Lower leg skin (tissue), 4 donors: Measurements from ENCODE around the gene AOPEP. TPM values are rescaled to one million over a fixed set of nuclear protein-coding genes. Genes with fewer than 3 reads are reported as not detected.

Source experiments
- DNase-seq, 2 donors: peaks; one replicate each; pipeline ENCODE4 v3.0.0-alpha.2; 2019; ENCODE audit warnings: low spot score in 2 of 2
- H3K4me3 ChIP-seq: fragments of 200-600 bp; sonication (generic); 2 replicates; pipeline ENCODE4 v1.5.1; 2017; ENCODE audit warnings: mild to moderate bottlenecking, low read depth; ENCODE audit not compliant: poor library complexity, severe bottlenecking
- POLR2A ChIP-seq, 2 donors: fragments of 450-650 bp; IDR thresholded peaks; one replicate each; pipeline ENCODE4 v1.6.1; 2016 to 2017; ENCODE audit warnings: antibody characterized with exemption in 2 of 2, mild to moderate bottlenecking in 1 of 2, moderate library complexity in 1 of 2
- WGBS, 2 donors: methylation state at CpG; one replicate each; pipeline ENCODE4 v1.1.5; 2018; 5-methylcytosine and 5-hydroxymethylcytosine counted together
- intact Hi-C: fragments of 100-400 bp; cut with DNase I; formaldehyde crosslinking; loops from one replicate; pipeline ENCODE4 v1.15.0; 2023; ENCODE audit warnings: low total_unique reads
- total RNA-seq, 4 donors: library from RNA; depleted of rRNA; stranded (reverse); fragments of >200 nt; gene quantifications; one replicate each; pipeline ENCODE4 v1.1.0, GENCODE V29; 2016
- TF ChIP-seq, protein P1 (sequence below), 3 donors: fragments of 450-650 bp; IDR thresholded peaks; one replicate each; pipeline ENCODE4 v1.5.1; 2016; ENCODE audit warnings: antibody characterized with exemption in 3 of 3, mild to moderate bottlenecking in 3 of 3, moderate library complexity in 2 of 3

The AOPEP gene
- total RNA-seq, 4 donors from 2014 or later: 66.3 to 136 (median 118) TPM

DNA sequence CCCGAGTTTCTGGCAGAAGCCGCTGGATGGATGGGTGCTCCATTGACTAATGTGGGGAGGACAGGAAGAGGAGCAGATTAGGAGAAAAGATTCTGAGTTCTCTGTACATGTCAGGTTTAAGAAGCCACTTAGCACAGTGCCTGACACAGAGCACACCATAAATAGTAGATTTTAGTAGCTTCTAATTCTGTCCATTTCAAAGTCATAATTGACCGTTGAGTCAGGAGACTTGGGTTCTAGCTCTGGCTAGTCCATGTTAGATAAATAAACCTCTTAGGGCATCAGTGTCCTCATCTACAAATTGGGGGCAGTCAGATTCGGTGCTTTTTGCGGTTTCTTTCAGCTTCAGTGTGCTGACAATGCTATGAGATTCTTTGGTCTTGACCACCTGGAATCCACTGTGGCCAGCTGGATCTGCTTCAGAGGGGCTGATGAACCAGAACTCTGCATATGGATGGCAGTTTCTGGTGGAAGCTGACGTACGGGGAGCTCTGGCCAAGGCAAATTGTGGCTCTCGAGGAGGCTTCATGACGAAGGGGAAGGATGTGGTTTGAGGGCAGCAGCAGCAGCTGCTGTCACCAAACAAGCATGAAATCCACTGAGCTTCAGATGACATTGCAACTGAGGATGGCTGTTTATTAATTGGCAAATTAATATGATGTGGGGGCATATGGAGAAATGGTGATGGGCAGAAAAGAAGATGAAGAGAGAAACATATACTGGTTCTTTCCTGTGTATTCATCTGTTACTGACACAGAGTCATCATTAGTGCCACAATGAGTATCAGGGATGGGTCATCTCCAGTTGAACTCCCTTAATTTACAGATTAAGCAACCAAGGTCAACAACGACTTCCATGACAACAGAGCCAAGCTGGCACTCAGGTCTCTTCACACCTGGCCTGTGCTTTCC is 134.4 kb downstream of the AOPEP start:
- no peak for TF ChIP-seq POLR2A (IDR thresholded peaks at IDR 0.05)
- TF ChIP-seq, protein P1, sequence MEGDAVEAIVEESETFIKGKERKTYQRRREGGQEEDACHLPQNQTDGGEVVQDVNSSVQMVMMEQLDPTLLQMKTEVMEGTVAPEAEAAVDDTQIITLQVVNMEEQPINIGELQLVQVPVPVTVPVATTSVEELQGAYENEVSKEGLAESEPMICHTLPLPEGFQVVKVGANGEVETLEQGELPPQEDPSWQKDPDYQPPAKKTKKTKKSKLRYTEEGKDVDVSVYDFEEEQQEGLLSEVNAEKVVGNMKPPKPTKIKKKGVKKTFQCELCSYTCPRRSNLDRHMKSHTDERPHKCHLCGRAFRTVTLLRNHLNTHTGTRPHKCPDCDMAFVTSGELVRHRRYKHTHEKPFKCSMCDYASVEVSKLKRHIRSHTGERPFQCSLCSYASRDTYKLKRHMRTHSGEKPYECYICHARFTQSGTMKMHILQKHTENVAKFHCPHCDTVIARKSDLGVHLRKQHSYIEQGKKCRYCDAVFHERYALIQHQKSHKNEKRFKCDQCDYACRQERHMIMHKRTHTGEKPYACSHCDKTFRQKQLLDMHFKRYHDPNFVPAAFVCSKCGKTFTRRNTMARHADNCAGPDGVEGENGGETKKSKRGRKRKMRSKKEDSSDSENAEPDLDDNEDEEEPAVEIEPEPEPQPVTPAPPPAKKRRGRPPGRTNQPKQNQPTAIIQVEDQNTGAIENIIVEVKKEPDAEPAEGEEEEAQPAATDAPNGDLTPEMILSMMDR (IDR thresholded peaks at IDR 0.05): no peak
- WGBS, 2 donors: 75 to 78% methylated on average over 10 of the region's 10 CpGs
- H3K4me3 ChIP-seq: no peak overlapping the region
- intact Hi-C loops: loop anchor here (10.0 kb wide), 1 partner anchor 56 kb away; no protein-coding TSS in a partner anchor
- DNase-seq: no peak

DNA sequence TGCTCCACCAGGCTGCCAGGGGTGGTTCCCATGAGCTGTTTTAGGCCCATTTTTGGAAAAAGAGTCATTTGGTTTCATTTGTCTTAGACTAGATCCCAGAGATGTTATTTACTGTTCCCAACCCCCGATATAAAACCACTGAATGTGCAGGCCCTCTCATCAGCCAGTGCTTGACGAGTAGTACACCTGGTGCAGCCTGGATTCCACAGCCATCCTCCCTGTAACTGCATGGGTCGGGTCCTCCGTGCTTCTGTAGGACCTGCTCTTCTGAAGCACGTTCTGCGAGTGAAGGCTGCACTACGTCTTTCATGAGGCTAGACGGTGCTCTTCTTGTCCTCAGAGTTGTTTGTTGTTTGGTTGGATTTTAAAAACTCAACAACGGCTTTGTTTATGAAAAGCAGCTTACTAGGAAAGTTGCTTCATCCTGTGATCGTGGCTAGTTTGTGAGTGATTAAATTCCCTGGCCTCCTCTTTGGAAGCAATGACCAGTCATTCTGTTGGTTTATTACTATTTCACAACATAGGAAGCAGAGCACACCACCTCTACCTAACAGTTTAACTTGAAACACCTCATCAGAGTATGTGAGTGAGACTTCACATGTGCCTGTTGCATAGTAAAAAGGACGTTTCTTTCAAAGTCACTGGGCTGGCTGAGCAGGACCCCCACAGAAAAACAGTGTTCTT is 135.2 kb downstream of the AOPEP start:
- H3K4me3 ChIP-seq: no peak overlapping the region
- intact Hi-C loops: loop anchor here (10.0 kb wide), 1 partner anchor 57 kb away; no protein-coding TSS in a partner anchor
- WGBS, 2 donors: 80 to 83% methylated on average over 11 of the region's 11 CpGs
- DNase-seq: no peak
- TF ChIP-seq, protein P1 (IDR thresholded peaks at IDR 0.05): no peak
- TF ChIP-seq POLR2A (IDR thresholded peaks at IDR 0.05): no peak

DNA sequence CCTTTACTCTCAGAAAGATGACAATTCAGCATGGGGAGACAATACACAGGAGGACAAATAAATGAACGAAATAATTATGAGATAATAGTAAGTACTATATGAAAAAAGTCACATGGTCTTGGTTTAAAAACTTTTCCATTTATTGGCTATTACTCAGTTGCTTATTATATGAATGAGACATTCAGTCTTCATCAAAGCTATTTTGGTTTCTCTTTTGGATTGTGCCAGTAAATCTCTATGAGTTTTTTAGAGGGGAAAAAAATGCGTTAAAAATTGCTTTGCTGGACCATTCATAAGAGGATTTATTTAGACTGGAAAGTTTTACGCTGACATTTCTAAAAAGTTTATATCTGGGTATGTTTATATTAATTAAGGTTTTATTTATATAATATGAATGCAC is 137.7 kb downstream of the AOPEP start:
- TF ChIP-seq, protein P1 (IDR thresholded peaks at IDR 0.05): no peak
- no peak for TF ChIP-seq POLR2A (IDR thresholded peaks at IDR 0.05)
- intact Hi-C loops: loop anchor here (10.0 kb wide), 1 partner anchor 59 kb away; no protein-coding TSS in a partner anchor
- H3K4me3 ChIP-seq: no peak overlapping the region
- no peak for DNase-seq
- 25 to 26% methylated on average over 3 of the region's 3 CpGs for WGBS, 2 donors

DNA sequence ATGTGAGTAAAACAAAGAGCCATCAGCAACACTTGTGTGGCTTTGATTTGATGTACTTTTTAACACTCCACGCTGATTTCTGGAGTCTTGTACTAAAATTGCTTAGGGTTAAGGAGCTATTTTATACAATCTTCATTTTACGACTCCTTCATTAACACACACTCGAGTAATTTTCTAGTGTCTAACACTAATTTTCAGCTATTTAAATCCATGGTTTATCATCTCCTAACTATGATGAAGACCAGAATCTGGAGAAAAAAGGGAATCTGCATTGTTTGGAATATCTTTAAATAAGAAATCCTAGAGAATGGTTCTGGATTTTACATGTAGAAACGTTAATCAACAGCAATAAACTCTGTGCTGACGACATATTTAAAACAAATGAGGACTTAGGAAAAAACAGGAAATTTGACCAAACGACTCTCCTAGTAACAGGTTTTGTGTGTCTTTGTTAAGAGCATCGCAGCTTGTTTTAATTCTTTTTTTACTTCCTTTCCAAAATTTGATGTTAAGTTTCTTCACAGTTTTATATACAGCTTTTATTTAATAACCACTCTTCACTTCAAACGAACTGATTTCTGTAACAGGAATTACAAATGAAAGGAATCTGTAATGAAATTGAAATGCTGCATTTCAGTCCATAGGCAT is 138.5 kb downstream of the AOPEP start:
- DNase-seq: no peak
- TF ChIP-seq, protein P1 (IDR thresholded peaks at IDR 0.05): no peak
- no peak for TF ChIP-seq POLR2A (IDR thresholded peaks at IDR 0.05)
- 31 to 34% methylated on average over 8 of the region's 8 CpGs for WGBS, 2 donors
- H3K4me3 ChIP-seq: no peak overlapping the region
- intact Hi-C loops: loop anchor here (10.0 kb wide), 1 partner anchor 60 kb away; no protein-coding TSS in a partner anchor

DNA sequence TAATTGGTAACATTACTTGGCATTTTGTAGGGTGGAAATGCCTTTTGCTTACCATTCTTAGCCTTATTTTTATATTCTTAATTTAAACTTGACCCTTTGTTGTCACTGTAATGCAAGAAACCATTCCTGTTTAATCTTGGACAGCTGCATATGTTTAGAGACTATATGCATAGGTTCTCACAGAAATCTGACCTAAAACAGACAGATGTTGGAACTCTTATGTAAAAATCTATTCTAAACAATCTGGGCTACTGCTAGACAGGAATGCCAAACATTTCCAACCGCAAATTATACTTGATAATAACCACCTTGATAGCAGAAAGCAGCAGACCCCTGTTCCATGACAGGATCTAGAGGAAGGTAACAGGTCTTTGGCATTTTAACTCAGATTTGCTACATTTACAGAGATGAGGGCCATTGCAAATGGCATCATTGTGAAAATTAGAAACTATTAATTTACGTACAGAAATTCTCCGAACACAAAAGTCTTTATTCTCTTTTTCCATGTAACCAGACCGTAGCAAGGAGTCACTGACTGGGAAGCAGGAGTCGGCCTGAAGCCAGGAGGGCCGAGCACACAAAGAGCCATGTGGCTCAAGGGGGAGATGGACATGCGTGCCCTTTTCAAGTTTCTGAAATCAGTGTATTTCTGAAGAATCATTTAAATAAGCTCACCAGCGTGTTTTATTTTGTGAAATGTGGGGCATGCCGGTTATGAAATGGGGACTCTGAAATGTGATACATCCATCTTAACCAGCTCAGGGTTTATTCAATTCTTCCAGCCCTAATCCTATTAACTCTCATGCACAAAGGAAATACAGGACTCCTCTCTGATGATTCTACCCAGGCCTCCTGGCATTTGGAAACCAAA is 139.3 kb downstream of the AOPEP start:
- intact Hi-C loops: loop anchor here (10.0 kb wide), 1 partner anchor 61 kb away; no protein-coding TSS in a partner anchor
- no peak overlapping the region for H3K4me3 ChIP-seq
- WGBS, 2 donors: 52 to 60% methylated on average over 9 of the region's 9 CpGs
- TF ChIP-seq, protein P1 (IDR thresholded peaks at IDR 0.05): no peak
- no peak for TF ChIP-seq POLR2A (IDR thresholded peaks at IDR 0.05)
- DNase-seq: no peak
